K562 (cell line): ENCODE results near the gene RNU2-63P. TPM values are rescaled to one million over a fixed set of nuclear protein-coding genes. Genes with fewer than 3 reads are reported as not detected.

Source experiments
- MAFF ChIP-seq: IDR thresholded peaks from 2 replicates; pipeline ENCODE4 v1.6.1; 2012; ENCODE audit warnings: low read length, improper control_type of control experiment
- MLX ChIP-seq, 2 experiments: fragments of 450-650 bp in 1 of 2; sonication (generic) in 1 of 2; formaldehyde crosslinking; conservative IDR thresholded peaks; 2 replicates each; pipeline versions ENCODE4 v1.4.0 to v1.8.1; 2020 to 2022; ENCODE audit warnings: mild to moderate bottlenecking in 1 of 2, missing genetic modification reagents in 1 of 2
- MNT ChIP-seq, 2 experiments: fragments of 450-650 bp; conservative IDR thresholded peaks; 2 replicates each; pipeline ENCODE4 v1.6.1; 2017; ENCODE audit warnings: mild to moderate bottlenecking in 2 of 2, moderate library complexity in 2 of 2
- NCOA4 ChIP-seq: fragments of 450-650 bp; IDR thresholded peaks from 2 replicates; pipeline ENCODE4 v1.6.1; 2018; ENCODE audit warnings: mild to moderate bottlenecking; ENCODE audit not compliant: partially characterized antibody
- PATZ1 ChIP-seq: fragments of 250-450 bp; sonication (Bioruptor Pico); IDR thresholded peaks from 2 replicates; pipeline ENCODE4 v1.5.0; 2020; ENCODE audit warnings: mild to moderate bottlenecking, borderline replicate concordance
- TFAM ChIP-seq: fragments of 250-450 bp; sonication (Bioruptor Pico); conservative IDR thresholded peaks from 2 replicates; pipeline ENCODE4 v1.5.0; 2021; ENCODE audit warnings: mild to moderate bottlenecking, moderate library complexity
- TFE3 ChIP-seq: fragments of 450-650 bp; formaldehyde crosslinking; IDR thresholded peaks from 2 replicates; pipeline ENCODE4 v1.4.0; 2020; ENCODE audit warnings: mild to moderate bottlenecking, mixed read lengths
- U2AF1 ChIP-seq: fragments of 200-400 bp; formaldehyde crosslinking; optimal IDR thresholded peaks from 2 replicates; pipeline ENCODE3; 2017; ENCODE audit warnings: mild to moderate bottlenecking, low read depth, low read length, moderate library complexity
- VEZF1 ChIP-seq: fragments of 200-800 bp; sonication (Bioruptor generic); IDR thresholded peaks from 2 replicates; pipeline ENCODE4 v1.6.1; 2017; ENCODE audit warnings: missing genetic modification characterization, missing compliant biosample characterization
- ZFX ChIP-seq: sonication (generic); formaldehyde crosslinking; IDR thresholded peaks from 2 replicates; pipeline ENCODE4 v1.8.0; 2022; ENCODE audit warnings: mild to moderate bottlenecking, missing genetic modification reagents, moderate library complexity
- ZNF212 ChIP-seq: fragments of 450-650 bp; formaldehyde crosslinking; IDR thresholded peaks from 2 replicates; pipeline ENCODE4 v1.4.0; 2020; ENCODE audit warnings: mild to moderate bottlenecking
- ZNF282 ChIP-seq: sonication (generic); formaldehyde crosslinking; IDR thresholded peaks from 2 replicates; pipeline ENCODE4 v1.8.1; 2023; ENCODE audit warnings: missing genetic modification reagents
- polyA plus RNA-seq, 8 experiments: library from polyadenylated mRNA; depleted of rRNA in 4 of 8; stranded (reverse) in 5 of 8; unstranded in 3 of 8; fragments of >200 nt; fragmentation: Nextera tagmentation in 2 of 8; fragmentation: Illumina TruSeq in 1 of 8; extraction: Ambion mirVana in 2 of 8; extraction: Trizol in 1 of 8; gene quantifications; 2 replicates each; pipeline versions ENCODE4 v1.2.1 to v1.2.3, GENCODE V29; 2011 to 2014; ENCODE audit warnings: inconsistent platforms in 1 of 8, missing spikeins in 1 of 8
- total RNA-seq, 7 experiments: library from RNA; depleted of rRNA in 6 of 7; stranded (reverse); fragments of >200 nt in 6 of 7; fragmentation: Illumina TruSeq in 2 of 7; extraction: Trizol in 2 of 7; gene quantifications; 2 replicates each; pipeline versions ENCODE4 v1.2.1 to v1.2.3, GENCODE V29; 2011 to 2021; ENCODE audit warnings: low replicate concordance in 1 of 7

Gene RNU2-63P
- total and polyA plus RNA-seq, 9 of the 15 experiments (the other 6 are each of a cell fraction or from before 2014, with no cell fraction given) = 5.8 to 253 (median 169) TPM; not detected in 4

GRCh38 chr2:88016086-88016959 lies at the start of gene RNU2-63P (continued):
- TF ChIP-seq MNT (conservative IDR thresholded peaks at IDR 0.05) = peak; percentile 20 to 57; a peak in 2 of 4 replicates
- peak; percentile 31 for TF ChIP-seq NCOA4
- peak; percentile 86; the same call in 1 of the 2 replicates for TF ChIP-seq ZNF212 (CRISPR knock-in tag)
- TF ChIP-seq TFAM (CRISPR knock-in tag) = no peak
- peak; percentile 95; the same call in 1 of the 2 replicates for TF ChIP-seq PATZ1 (CRISPR knock-in tag)
- TF ChIP-seq ZNF282 (CRISPR knock-in tag) = no peak
- peak; percentile 43 for TF ChIP-seq VEZF1 (CRISPR knock-in tag)
- TF ChIP-seq U2AF1 = peak; percentile 95
- TF ChIP-seq TFE3 (CRISPR knock-in tag) = no peak
- TF ChIP-seq ZFX (CRISPR knock-in tag) = no peak; the same call in 1 of the 2 replicates
- peak; percentile 83 for TF ChIP-seq MAFF
- peak in 1 of 2 experiments; percentile 98; a peak in 3 of 4 replicates for TF ChIP-seq MLX (CRISPR knock-in tag; conservative IDR thresholded peaks at IDR 0.05)
